ENCODE measurements around the gene KRTAP10-12. TPM values are rescaled to one million over a fixed set of nuclear protein-coding genes. Genes with fewer than 3 reads are reported as not detected.
A peak's percentile ranks its signal among the peaks of the same experiment; 100 is the strongest.

Gene KRTAP10-12
- total and polyA plus RNA-seq, 3 donors from 2014 or later: not detected

DNA sequence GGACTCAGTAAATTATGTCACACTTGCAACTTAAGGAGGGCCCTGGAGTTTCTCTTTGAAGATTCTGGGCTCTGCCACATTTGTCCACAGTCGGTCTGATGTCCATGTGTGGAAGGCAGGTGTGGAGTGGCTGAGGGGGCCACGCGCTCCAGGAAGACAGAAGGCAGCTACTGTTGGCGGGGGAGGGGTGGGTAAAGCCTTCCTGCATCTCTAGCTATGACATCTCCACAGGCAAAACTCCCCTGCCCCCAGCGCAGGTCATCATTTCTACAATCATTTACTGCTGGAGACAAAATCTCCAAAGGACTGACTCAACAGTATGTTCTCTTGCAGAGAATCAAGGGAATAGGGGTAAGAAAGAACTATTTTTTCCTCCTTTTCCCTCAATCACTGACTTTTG lies 25.8 kb downstream of the KRTAP10-12 start:
- H3K27ac ChIP-seq: no peak overlapping the region
- peaks cover 12% of the 10 kb centered on the region for H3K4me1 ChIP-seq
- no peaks in the 10 kb centered on the region for H3K9me3 ChIP-seq
- TF ChIP-seq POLR2A (IDR thresholded peaks at IDR 0.05): no peak
- TF ChIP-seq, protein P1, sequence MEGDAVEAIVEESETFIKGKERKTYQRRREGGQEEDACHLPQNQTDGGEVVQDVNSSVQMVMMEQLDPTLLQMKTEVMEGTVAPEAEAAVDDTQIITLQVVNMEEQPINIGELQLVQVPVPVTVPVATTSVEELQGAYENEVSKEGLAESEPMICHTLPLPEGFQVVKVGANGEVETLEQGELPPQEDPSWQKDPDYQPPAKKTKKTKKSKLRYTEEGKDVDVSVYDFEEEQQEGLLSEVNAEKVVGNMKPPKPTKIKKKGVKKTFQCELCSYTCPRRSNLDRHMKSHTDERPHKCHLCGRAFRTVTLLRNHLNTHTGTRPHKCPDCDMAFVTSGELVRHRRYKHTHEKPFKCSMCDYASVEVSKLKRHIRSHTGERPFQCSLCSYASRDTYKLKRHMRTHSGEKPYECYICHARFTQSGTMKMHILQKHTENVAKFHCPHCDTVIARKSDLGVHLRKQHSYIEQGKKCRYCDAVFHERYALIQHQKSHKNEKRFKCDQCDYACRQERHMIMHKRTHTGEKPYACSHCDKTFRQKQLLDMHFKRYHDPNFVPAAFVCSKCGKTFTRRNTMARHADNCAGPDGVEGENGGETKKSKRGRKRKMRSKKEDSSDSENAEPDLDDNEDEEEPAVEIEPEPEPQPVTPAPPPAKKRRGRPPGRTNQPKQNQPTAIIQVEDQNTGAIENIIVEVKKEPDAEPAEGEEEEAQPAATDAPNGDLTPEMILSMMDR (IDR thresholded peaks at IDR 0.05): no peak
- intact Hi-C loops (cut with DNase I; ENCODE audit: low total_unique reads): no loop called here
- no peak overlapping the region for H3K4me3 ChIP-seq
- WGBS, 2 donors: 32 to 33% methylated on average over 5 of the region's 5 CpGs
- DNase-seq: no peak
- H3K27me3 ChIP-seq: no peaks in the 10 kb centered on the region
- no peaks in the 10 kb centered on the region for H3K36me3 ChIP-seq (ENCODE audit: low read depth, missing control alignments)

DNA sequence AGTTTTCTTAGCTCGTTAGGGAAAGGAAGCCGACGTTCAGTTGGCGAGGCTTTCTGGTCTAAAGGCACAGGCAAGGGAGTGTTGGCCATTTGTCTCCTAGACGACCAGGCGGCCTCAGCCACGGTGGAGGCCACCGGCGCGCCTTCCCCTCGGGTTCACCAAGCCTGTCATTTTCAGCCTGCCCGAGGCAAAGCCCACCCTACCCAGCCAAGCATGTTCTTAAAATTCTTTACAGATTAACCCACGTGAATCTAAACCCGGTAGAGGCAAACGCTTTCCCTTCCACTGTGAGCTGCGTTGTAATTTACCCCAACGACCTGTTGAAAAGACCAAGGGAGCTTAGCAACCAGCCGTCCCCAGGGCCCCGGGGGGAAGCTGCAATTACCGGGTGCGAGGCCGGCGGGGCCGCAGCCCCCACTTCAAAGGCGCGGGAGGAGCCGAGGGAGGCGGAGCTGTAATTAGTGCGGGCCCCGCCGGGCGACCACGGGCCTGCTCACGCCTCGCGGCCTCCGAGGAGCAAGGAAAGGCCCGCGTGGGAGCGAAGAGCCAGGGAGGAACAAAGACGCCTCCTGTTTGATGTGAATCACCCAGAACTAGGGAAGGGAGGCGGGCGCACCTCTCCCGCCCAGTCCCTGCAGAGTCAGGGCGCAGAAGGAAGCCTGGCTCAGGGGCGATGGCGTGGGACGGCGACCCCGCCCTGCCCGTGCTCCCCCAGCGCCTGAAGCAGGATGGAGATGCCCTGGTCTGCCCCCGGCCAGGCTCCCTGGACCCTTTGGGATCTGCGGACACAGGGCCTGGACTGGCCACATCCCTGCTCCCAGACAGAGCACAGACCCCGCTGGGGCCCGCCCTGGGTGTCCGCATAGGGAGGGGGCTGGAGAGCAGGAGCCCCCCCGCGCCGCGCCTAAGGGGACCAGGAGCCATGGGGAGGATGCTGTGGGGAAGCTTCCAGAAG lies 26.5 kb downstream of the KRTAP10-12 start:
- Histone ChIP-seq H3K27ac (no peak overlapping the region), H3K27me3 (no peaks in the 10 kb centered on the region), H3K36me3 (ENCODE audit: low read depth, missing control alignments) (no peaks in the 10 kb centered on the region), H3K4me3 (peak overlapping the region; percentile 24 to 47), H3K9me3 (no peaks in the 10 kb centered on the region), H3K4me1 (peaks cover 12% of the 10 kb centered on the region)
- intact Hi-C loops (cut with DNase I; ENCODE audit: low total_unique reads): no loop called here
- WGBS, 2 donors: 3 to 13% methylated on average over 39 to 61 of the region's 61 CpGs
- TF ChIP-seq, protein P1 (IDR thresholded peaks at IDR 0.05): no peak
- TF ChIP-seq POLR2A (IDR thresholded peaks at IDR 0.05): no peak
- peak; percentile 37 for DNase-seq

DNA sequence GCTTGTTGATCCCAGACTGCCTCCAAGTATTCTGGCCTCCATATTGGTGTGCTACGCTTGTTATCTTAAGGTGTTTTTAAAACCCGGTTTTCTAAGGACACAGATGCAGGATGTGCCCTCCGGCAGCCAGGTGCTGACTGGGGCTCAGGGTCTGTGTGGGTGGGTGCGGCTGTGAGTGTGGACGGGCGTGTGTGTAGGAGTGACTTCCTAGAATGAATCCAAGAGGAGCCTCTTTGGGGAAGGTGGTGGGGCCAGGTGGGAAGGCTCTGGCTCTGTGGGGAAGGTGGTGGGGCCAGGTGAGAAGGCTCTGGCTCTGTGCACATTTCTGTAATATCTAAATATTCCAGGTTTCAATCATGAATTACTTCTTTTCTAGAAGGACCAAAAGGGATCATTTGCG lies 27.2 kb downstream of the KRTAP10-12 start:
- intact Hi-C loops (cut with DNase I; ENCODE audit: low total_unique reads): no loop called here
- Histone ChIP-seq H3K27me3 (no peaks in the 10 kb centered on the region), H3K27ac (no peak overlapping the region), H3K4me1 (peaks cover 12% of the 10 kb centered on the region), H3K9me3 (no peaks in the 10 kb centered on the region), H3K4me3 (peak overlapping the region in 1 of 2 donors; percentile 47), H3K36me3 (ENCODE audit: low read depth, missing control alignments) (no peaks in the 10 kb centered on the region)
- WGBS, 2 donors: 54 to 57% methylated on average over 7 of the region's 7 CpGs
- TF ChIP-seq, protein P1 (IDR thresholded peaks at IDR 0.05): no peak
- no peak for TF ChIP-seq POLR2A (IDR thresholded peaks at IDR 0.05)
- no peak for DNase-seq

DNA sequence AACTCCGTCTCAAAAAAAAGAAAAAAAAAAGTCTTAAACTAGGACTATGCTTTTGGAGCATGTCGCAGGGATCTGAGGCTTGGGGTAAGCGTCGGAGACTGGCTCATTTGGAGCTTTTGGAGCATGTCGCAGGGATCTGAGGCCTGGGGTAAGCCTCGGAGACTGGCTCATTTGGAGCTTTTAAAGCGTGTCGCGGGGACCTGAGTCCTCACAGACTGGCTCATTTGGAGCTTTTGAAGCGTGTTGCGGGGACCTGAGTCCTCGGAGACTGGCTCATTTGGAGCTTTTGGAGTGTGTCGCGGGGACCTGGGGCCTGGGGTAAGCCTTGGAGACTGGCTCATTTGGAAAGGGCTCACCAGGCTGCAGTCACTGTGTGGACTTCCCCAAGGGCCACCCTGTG lies 28.0 kb downstream of the KRTAP10-12 start:
- Histone ChIP-seq H3K27ac (no peak overlapping the region), H3K36me3 (ENCODE audit: low read depth, missing control alignments) (no peaks in the 10 kb centered on the region), H3K9me3 (no peaks in the 10 kb centered on the region), H3K4me1 (peaks cover 12% of the 10 kb centered on the region), H3K4me3 (no peak overlapping the region), H3K27me3 (no peaks in the 10 kb centered on the region)
- WGBS, 2 donors: 86 to 90% methylated on average over 14 of the region's 14 CpGs
- TF ChIP-seq, protein P1 (IDR thresholded peaks at IDR 0.05): no peak
- no peak for TF ChIP-seq POLR2A (IDR thresholded peaks at IDR 0.05)
- DNase-seq: no peak
- intact Hi-C loops (cut with DNase I; ENCODE audit: low total_unique reads): no loop called here

Data from testis (tissue), 3 donors.